Spleen (tissue), 11 donors: ENCODE results near the gene CHD6. TPM values are rescaled to one million over a fixed set of nuclear protein-coding genes. Genes with fewer than 3 reads are reported as not detected.

Experiments used
- DNase-seq: peaks from one replicate; pipeline ENCODE4 v3.0.0-alpha.2; 2020
- H3K27ac ChIP-seq, 8 donors: fragments of 200-600 bp; sonication (generic) in 7 of 8; 1 replicate in 4 of 8; 2 replicates in 4 of 8; pipeline versions ENCODE4 v1.5.0 to v1.8.0; 2016 to 2021; ENCODE audit warnings: inconsistent platforms in 4 of 8, mild to moderate bottlenecking in 4 of 8, moderate library complexity in 1 of 8
- H3K27me3 ChIP-seq, 7 donors: fragments of 200-600 bp; sonication (generic) in 6 of 7; replicated peaks in 1 of 7; 1 replicate in 4 of 7; 2 replicates in 3 of 7; pipeline versions ENCODE4 v1.5.0 to v1.8.0; 2016 to 2021; ENCODE audit warnings: inconsistent platforms in 3 of 7, mild to moderate bottlenecking in 1 of 7
- H3K36me3 ChIP-seq, 6 donors: fragments of 200-600 bp; sonication (generic) in 5 of 6; 1 replicate in 4 of 6; 2 replicates in 2 of 6; pipeline versions ENCODE4 v1.5.0 to v1.8.0; 2016 to 2021; ENCODE audit warnings: inconsistent platforms in 2 of 6
- H3K4me1 ChIP-seq, 6 donors: fragments of 200-600 bp; sonication (generic) in 5 of 6; 1 replicate in 3 of 6; 2 replicates in 3 of 6; pipeline versions ENCODE4 v1.5.0 to v1.8.0; 2016 to 2021; ENCODE audit warnings: inconsistent platforms in 3 of 6
- H3K4me3 ChIP-seq, 8 donors: fragments of 200-600 bp; sonication (generic) in 7 of 8; 1 replicate in 4 of 8; 2 replicates in 4 of 8; pipeline versions ENCODE4 v1.5.0 to v1.8.0; 2016 to 2021; ENCODE audit warnings: inconsistent platforms in 4 of 8, mild to moderate bottlenecking in 4 of 8, moderate library complexity in 2 of 8
- H3K9me3 ChIP-seq, 8 donors: fragments of 200-600 bp; sonication (generic) in 7 of 8; 1 replicate in 4 of 8; 2 replicates in 4 of 8; pipeline versions ENCODE4 v1.5.0 to v1.8.0; 2016 to 2021; ENCODE audit warnings: inconsistent platforms in 4 of 8
- POLR2A ChIP-seq, 3 donors: fragments of 450-650 bp; IDR thresholded peaks; one replicate each; pipeline ENCODE4 v1.5.1; 2017; ENCODE audit warnings: antibody characterized with exemption in 3 of 3, mild to moderate bottlenecking in 1 of 3
- POLR2AphosphoS5 ChIP-seq, 3 donors: sonication (generic); formaldehyde crosslinking; IDR thresholded peaks; one replicate each; pipeline ENCODE4 v1.5.1; 2017; ENCODE audit warnings: antibody characterized with exemption in 3 of 3
- WGBS, 5 donors: extraction: QIAGEN DNeasy Blood & Tissue Kit in 3 of 5; methylation state at CpG; one replicate each; pipeline versions ENCODE4 v1.1.5 to v1.1.7; 2013 to 2018; 5-methylcytosine and 5-hydroxymethylcytosine counted together
- intact Hi-C: fragments of 100-400 bp; cut with DNase I; formaldehyde crosslinking; loops from one replicate; pipeline ENCODE4 v1.15.0; 2023; ENCODE audit warnings: low total_unique reads
- polyA plus RNA-seq, 3 donors: library from polyadenylated mRNA; stranded (reverse); fragments of 200-250 nt; gene quantifications; one replicate each; pipeline ENCODE4 v1.2.1, GENCODE V29; 2013
- total RNA-seq, 7 donors: library from RNA; depleted of rRNA in 3 of 7; stranded (reverse); fragments of >200 nt in 3 of 7; fragmentation: NEBNext Ultra II Directional in 4 of 7; extraction: Animal tissue kit (Norgen Biotek cat#: 25700) in 4 of 7; gene quantifications; one replicate each; pipeline versions ENCODE4 v1.1.0 to v1.2.1, GENCODE V29; 2016 to 2021
- TF ChIP-seq, protein P1 (sequence below), 11 experiments: fragments of 200-600 bp in 7 of 11; fragments of 450-650 bp in 4 of 11; sonication (generic) in 4 of 11; IDR thresholded peaks in 8 of 11; conservative IDR thresholded peaks in 3 of 11; 1 replicate in 7 of 11; 2 replicates in 4 of 11; pipeline versions ENCODE4 v1.4.0 to v1.8.0; 2016 to 2021; ENCODE audit warnings: antibody characterized with exemption in 11 of 11, inconsistent platforms in 4 of 11, mild to moderate bottlenecking in 1 of 11
- donor health status: healthy with polysubstance abuse.
- donor health status: DM: no; HTN: no; CAD: no; lungs with moderate emphysema.
- donor health status: DM: no; HTN: no; CAD: no.
- donor health status: Bipolar disorder and iron deficiency.
- donor health status: healthy.
- donor health status: DM: no; HTN: no; CAD: no.
- donor health status: DM: yes; HTN: yes; CAD: no.

CHD6 gene
- total and polyA plus RNA-seq, 10 donors, result 4.2 to 68.3 (median 47.8) TPM

DNA sequence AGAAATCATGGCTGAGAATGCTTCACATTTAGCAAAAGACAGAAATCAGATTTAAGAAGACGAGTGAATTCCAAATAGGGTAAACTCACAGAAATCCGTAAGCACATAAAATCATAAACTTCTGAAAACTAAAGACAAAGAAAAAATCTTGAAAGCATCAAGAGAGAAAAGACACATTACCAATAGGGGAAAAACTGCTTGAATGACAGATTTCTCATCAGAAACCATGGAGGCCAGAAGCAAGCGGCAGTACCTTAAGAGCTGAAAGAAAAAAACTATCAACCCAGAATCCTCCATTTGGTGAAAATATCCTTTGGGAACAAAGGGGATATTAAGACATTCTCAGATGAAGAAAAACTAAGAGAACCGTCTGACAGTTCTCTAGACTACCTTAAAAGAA lies 185.0 kb downstream of the CHD6 start:
- Histone ChIP-seq H3K4me1 (peaks cover 0 to 17% (median 0%) of the 10 kb centered on the region in 6 donors), H3K27ac (no peak overlapping the region), H3K36me3 (peaks cover 3 to 93% (median 25%) of the 10 kb centered on the region in 6 donors), H3K27me3 (no peaks in the 10 kb centered on the region), H3K4me3 (no peak overlapping the region), H3K9me3 (no peaks in the 10 kb centered on the region)
- intact Hi-C loops, result no loop called here
- WGBS, 5 donors, result 80 to 96% (median 86%) methylated on average over 4 of the region's 4 CpGs
- no peak for TF ChIP-seq POLR2AphosphoS5 (IDR thresholded peaks at IDR 0.05)
- TF ChIP-seq POLR2A (IDR thresholded peaks at IDR 0.05), result no peak
- TF ChIP-seq, protein P1, sequence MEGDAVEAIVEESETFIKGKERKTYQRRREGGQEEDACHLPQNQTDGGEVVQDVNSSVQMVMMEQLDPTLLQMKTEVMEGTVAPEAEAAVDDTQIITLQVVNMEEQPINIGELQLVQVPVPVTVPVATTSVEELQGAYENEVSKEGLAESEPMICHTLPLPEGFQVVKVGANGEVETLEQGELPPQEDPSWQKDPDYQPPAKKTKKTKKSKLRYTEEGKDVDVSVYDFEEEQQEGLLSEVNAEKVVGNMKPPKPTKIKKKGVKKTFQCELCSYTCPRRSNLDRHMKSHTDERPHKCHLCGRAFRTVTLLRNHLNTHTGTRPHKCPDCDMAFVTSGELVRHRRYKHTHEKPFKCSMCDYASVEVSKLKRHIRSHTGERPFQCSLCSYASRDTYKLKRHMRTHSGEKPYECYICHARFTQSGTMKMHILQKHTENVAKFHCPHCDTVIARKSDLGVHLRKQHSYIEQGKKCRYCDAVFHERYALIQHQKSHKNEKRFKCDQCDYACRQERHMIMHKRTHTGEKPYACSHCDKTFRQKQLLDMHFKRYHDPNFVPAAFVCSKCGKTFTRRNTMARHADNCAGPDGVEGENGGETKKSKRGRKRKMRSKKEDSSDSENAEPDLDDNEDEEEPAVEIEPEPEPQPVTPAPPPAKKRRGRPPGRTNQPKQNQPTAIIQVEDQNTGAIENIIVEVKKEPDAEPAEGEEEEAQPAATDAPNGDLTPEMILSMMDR (IDR thresholded peaks at IDR 0.05 in 8 of 11, conservative IDR thresholded peaks at IDR 0.05 in 3 of 11), result no peak
- no peak for DNase-seq

DNA sequence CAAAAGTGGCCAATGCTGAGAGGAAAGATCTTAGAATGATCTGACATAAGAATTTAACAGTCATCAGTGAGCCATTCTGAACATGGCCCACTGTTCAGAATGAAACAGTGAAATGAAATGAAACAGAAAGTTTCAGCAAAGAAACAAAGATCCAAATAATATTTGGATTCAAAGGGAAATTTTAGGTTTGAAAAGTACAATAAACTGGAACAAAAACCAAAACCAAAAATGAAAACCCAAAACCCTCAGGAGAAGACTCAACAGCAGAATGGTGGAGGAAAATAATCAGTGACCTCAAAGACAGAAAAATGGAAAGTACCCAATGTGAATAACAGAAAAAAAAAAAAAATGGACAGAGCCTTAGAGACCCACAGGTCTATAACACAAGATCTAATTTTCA lies 185.4 kb downstream of the CHD6 start:
- Histone ChIP-seq H3K9me3 (no peaks in the 10 kb centered on the region), H3K27me3 (no peaks in the 10 kb centered on the region), H3K4me3 (no peak overlapping the region), H3K4me1 (peaks cover 0 to 14% (median 0%) of the 10 kb centered on the region in 6 donors), H3K36me3 (peaks cover 3 to 93% (median 29%) of the 10 kb centered on the region in 6 donors), H3K27ac (no peak overlapping the region)
- no peak for DNase-seq
- intact Hi-C loops, result no loop called here
- no peak for TF ChIP-seq POLR2AphosphoS5 (IDR thresholded peaks at IDR 0.05)
- no peak for TF ChIP-seq POLR2A (IDR thresholded peaks at IDR 0.05)
- TF ChIP-seq, protein P1 (IDR thresholded peaks at IDR 0.05 in 8 of 11, conservative IDR thresholded peaks at IDR 0.05 in 3 of 11), result no peak

DNA sequence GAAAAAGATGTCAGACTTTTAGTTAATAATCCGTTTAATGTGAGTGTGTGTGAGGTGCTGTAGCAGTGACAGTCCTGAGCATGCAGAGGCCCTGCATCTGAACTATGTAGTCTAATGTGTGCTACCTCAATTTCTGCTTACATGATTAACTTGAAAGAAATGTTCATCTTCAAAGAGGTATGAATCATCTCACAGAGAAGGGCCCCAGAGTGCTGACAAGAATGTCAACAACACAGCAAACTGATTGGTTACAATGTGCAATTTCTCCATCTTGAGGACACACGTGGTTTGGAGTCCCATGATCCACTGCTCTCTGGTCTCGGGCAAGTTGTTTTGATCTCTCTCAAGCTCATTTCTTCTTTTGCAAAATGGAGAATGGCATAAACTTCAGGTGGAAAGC lies 189.9 kb downstream of the CHD6 start:
- Histone ChIP-seq H3K27ac (no peak overlapping the region), H3K4me1 (no peaks in the 10 kb centered on the region), H3K27me3 (no peaks in the 10 kb centered on the region), H3K36me3 (peaks cover 0 to 94% (median 47%) of the 10 kb centered on the region in 6 donors), H3K4me3 (no peak overlapping the region), H3K9me3 (no peaks in the 10 kb centered on the region)
- WGBS, 5 donors, result 50 to 66% (median 63%) methylated on average over 3 of the region's 3 CpGs
- no peak for DNase-seq
- TF ChIP-seq, protein P1 (IDR thresholded peaks at IDR 0.05 in 8 of 11, conservative IDR thresholded peaks at IDR 0.05 in 3 of 11), result no peak
- TF ChIP-seq POLR2AphosphoS5 (IDR thresholded peaks at IDR 0.05) (no peak), POLR2A (IDR thresholded peaks at IDR 0.05) (no peak)
- intact Hi-C loops, result no loop called here

DNA sequence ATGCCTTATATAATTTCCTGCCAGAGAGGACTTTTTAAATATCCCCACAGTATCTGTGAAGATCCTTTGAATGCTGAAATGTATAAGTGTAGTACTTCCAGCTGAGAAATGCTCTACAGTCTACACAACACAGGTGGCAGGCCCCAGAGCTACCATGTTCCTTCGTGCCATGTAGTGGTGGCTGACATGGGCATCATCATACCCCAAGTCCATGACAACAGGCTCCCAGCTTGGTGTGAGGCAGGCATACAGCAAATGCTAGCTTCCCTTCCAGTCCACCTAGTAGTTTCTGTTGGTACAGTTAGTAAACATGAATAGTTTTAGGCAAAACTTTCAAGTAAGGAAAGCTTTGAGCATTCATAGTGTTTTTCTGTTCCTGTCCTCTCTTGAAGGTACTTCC lies 190.3 kb downstream of the CHD6 start:
- H3K36me3 ChIP-seq, result peaks cover 0 to 99% (median 50%) of the 10 kb centered on the region in 6 donors
- no peaks in the 10 kb centered on the region for H3K4me1 ChIP-seq
- H3K9me3 ChIP-seq, result no peaks in the 10 kb centered on the region
- WGBS, 5 donors, result 44 to 100% (median 67%) methylated on average over 1 of the region's 1 CpG
- no peaks in the 10 kb centered on the region for H3K27me3 ChIP-seq
- H3K27ac ChIP-seq, result peak overlapping the region in 1 of 8 donors; percentile 33
- TF ChIP-seq POLR2AphosphoS5 (IDR thresholded peaks at IDR 0.05), result no peak
- TF ChIP-seq, protein P1 (IDR thresholded peaks at IDR 0.05 in 8 of 11, conservative IDR thresholded peaks at IDR 0.05 in 3 of 11), result no peak
- TF ChIP-seq POLR2A (IDR thresholded peaks at IDR 0.05), result no peak
- H3K4me3 ChIP-seq, result no peak overlapping the region
- DNase-seq, result no peak
- intact Hi-C loops, result no loop called here
